Keratinocyte (primary cell): ENCODE results near the gene ALDH7A1. TPM values are rescaled to one million over a fixed set of nuclear protein-coding genes. Genes with fewer than 3 reads are reported as not detected.
A peak's percentile ranks its signal among the peaks of the same experiment; 100 is the strongest.

Source experiments
- DNase-seq: peaks from one replicate; pipeline ENCODE4 v3.0.0-alpha.2; 2011; ENCODE audit warnings: low read depth, missing footprints, low spot score
- FAIRE-seq: peaks from 2 replicates; lab custom pipeline; 2011; peaks lifted over from hg19 to GRCh38; lab: Jason Lieb, UNC
- H2AFZ ChIP-seq: 2 replicates; pipeline ENCODE4 v1.6.0; 2012; ENCODE audit warnings: low read length, control low read depth, inconsistent platforms; ENCODE audit not compliant: control insufficient read depth
- H3K27ac ChIP-seq: 2 replicates; pipeline ENCODE4 v1.5.1; 2011; ENCODE audit warnings: low read length; ENCODE audit not compliant: control insufficient read depth, insufficient read depth
- H3K27me3 ChIP-seq: 3 replicates; pipeline ENCODE4 v1.6.0; 2011; ENCODE audit warnings: low read length; ENCODE audit not compliant: control insufficient read depth, insufficient read depth; ENCODE audit errors: extremely low read depth
- H3K36me3 ChIP-seq, 2 experiments: 2 replicates in 1 of 2; 3 replicates in 1 of 2; pipeline ENCODE4 v1.5.1; 2011; ENCODE audit warnings: low read length in 2 of 2, mild to moderate bottlenecking in 1 of 2; ENCODE audit not compliant: control insufficient read depth in 2 of 2, insufficient read depth in 2 of 2; ENCODE audit errors: extremely low read depth in 1 of 2
- H3K4me1 ChIP-seq: 3 replicates; pipeline ENCODE4 v1.5.1; 2011; ENCODE audit warnings: low read length; ENCODE audit not compliant: control insufficient read depth, insufficient read depth; ENCODE audit errors: extremely low read depth
- H3K4me2 ChIP-seq: 3 replicates; pipeline ENCODE4 v1.6.0; 2011; ENCODE audit warnings: low read depth, low read length; ENCODE audit not compliant: control insufficient read depth, insufficient read depth; ENCODE audit errors: extremely low read depth
- H3K4me3 ChIP-seq, 3 experiments: fragments of 200-600 bp in 1 of 3; sonication (generic) in 1 of 3; 2 replicates in 2 of 3; 3 replicates in 1 of 3; pipeline ENCODE4 v1.5.1; 2011 to 2016; ENCODE audit warnings: low read length in 3 of 3, mild to moderate bottlenecking in 3 of 3, control low read depth in 2 of 3, inconsistent platforms in 1 of 3, low read depth in 1 of 3, mixed read lengths in 1 of 3, mixed run types in 1 of 3, moderate library complexity in 1 of 3; ENCODE audit not compliant: control insufficient read depth in 2 of 3, insufficient read depth in 2 of 3; ENCODE audit errors: extremely low read depth in 1 of 3
- H3K79me2 ChIP-seq: 2 replicates; pipeline ENCODE4 v1.6.0; 2012; ENCODE audit warnings: low read length; ENCODE audit not compliant: control insufficient read depth, insufficient read depth
- H3K9ac ChIP-seq: 3 replicates; pipeline ENCODE4 v1.6.0; 2011; ENCODE audit warnings: low read length; ENCODE audit not compliant: control insufficient read depth, insufficient read depth; ENCODE audit errors: extremely low read depth
- H3K9me1 ChIP-seq: 3 replicates; pipeline ENCODE4 v1.6.0; 2011; ENCODE audit warnings: low read length; ENCODE audit not compliant: control insufficient read depth, insufficient read depth; ENCODE audit errors: extremely low read depth
- H3K9me3 ChIP-seq: 2 replicates; pipeline ENCODE4 v1.5.1; 2012; ENCODE audit warnings: low read depth, low read length; ENCODE audit not compliant: control insufficient read depth
- H4K20me1 ChIP-seq: 3 replicates; pipeline ENCODE4 v1.6.0; 2011; ENCODE audit warnings: low read length; ENCODE audit not compliant: control insufficient read depth, insufficient read depth; ENCODE audit errors: extremely low read depth
- EZH2 ChIP-seq: IDR thresholded peaks from one replicate; pipeline ENCODE4 v1.6.1; 2012; ENCODE audit warnings: inconsistent platforms, mild to moderate bottlenecking, low read length, moderate library complexity
- dilution Hi-C: fragments of 300-500 bp; cut with MboI; formaldehyde crosslinking; loops from one replicate; pipeline ENCODE4 v1.7.0; 2020; ENCODE audit warnings: low sequenced_read_pairs; ENCODE audit not compliant: extremely low pct_ligation_motif_present
- polyA plus RNA-seq, 5 experiments: library from polyadenylated mRNA; depleted of rRNA in 3 of 5; stranded (reverse) in 3 of 5; stranded (forward) in 1 of 5; unstranded in 1 of 5; fragments of >200 nt; gene quantifications; 1 replicate in 1 of 5; 2 replicates in 3 of 5; 3 replicates in 1 of 5; pipeline versions ENCODE4 v1.2.1 to v1.2.3, GENCODE V29; 2011 to 2012; ENCODE audit warnings: missing spikeins in 2 of 5, low read depth in 1 of 5, low replicate concordance in 1 of 5
- TF ChIP-seq, protein P1 (sequence below), 3 experiments: IDR thresholded peaks in 1 of 3; conservative IDR thresholded peaks in 1 of 3; optimal IDR thresholded peaks in 1 of 3; 2 replicates in 2 of 3; 3 replicates in 1 of 3; pipeline versions ENCODE3 to v1.5.1; 2011; ENCODE audit warnings: low read length in 3 of 3, mild to moderate bottlenecking in 3 of 3, moderate library complexity in 2 of 3, control low read depth in 1 of 3, inconsistent platforms in 1 of 3; ENCODE audit not compliant: insufficient read depth in 2 of 3; ENCODE audit errors: extremely low read depth in 1 of 3

The ALDH7A1 gene
- polyA plus RNA-seq, 1 donor (not counting 4 experiments of a cell fraction or from before 2014, with no cell fraction given): 183 TPM

DNA sequence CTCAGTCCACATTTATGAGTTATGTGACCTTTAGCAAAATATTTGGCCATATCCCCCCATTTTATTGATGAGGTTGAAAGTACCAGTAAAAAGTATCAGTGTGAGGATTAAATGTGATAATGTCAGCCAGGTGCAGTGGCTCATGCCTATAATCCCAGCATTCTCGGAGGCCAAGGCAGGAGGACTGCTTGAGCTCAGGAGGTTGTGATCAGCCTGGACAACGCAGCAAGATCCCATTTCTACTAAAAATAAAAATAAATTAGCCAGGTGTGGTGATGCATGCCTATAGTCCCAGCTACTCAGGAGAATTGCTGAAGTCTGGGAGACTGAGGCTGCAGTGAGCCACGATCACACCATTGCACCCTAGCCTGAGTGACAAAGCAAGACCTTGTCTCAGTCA, 100.6 kb downstream of the ALDH7A1 start:
- Histone ChIP-seq H3K9ac (no peak overlapping the region), H3K27me3 (no peaks in the 10 kb centered on the region), H3K9me3 (no peaks in the 10 kb centered on the region), H3K4me3 (no peak overlapping the region), H3K4me2 (no peak overlapping the region), H3K27ac (no peak overlapping the region), H3K79me2 (no peaks in the 10 kb centered on the region), H3K4me1 (peaks cover 8% of the 10 kb centered on the region), H3K36me3 (peaks cover 15 to 24% of the 10 kb centered on the region in 2 experiments), H3K9me1 (no peaks in the 10 kb centered on the region), H2AFZ (no peak overlapping the region), H4K20me1 (no peaks in the 10 kb centered on the region)
- DNase-seq (no peak), FAIRE-seq (no peak)
- TF ChIP-seq EZH2: no peak
- TF ChIP-seq, protein P1, sequence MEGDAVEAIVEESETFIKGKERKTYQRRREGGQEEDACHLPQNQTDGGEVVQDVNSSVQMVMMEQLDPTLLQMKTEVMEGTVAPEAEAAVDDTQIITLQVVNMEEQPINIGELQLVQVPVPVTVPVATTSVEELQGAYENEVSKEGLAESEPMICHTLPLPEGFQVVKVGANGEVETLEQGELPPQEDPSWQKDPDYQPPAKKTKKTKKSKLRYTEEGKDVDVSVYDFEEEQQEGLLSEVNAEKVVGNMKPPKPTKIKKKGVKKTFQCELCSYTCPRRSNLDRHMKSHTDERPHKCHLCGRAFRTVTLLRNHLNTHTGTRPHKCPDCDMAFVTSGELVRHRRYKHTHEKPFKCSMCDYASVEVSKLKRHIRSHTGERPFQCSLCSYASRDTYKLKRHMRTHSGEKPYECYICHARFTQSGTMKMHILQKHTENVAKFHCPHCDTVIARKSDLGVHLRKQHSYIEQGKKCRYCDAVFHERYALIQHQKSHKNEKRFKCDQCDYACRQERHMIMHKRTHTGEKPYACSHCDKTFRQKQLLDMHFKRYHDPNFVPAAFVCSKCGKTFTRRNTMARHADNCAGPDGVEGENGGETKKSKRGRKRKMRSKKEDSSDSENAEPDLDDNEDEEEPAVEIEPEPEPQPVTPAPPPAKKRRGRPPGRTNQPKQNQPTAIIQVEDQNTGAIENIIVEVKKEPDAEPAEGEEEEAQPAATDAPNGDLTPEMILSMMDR (optimal IDR thresholded peaks at IDR 0.05 in 1 of 3, IDR thresholded peaks at IDR 0.05 in 1 of 3, conservative IDR thresholded peaks at IDR 0.05 in 1 of 3; ENCODE audit: extremely low read depth in 1 of 3, insufficient read depth in 2 of 3, low read length in 3 of 3): no peak
- dilution Hi-C loops: no loop called here

DNA sequence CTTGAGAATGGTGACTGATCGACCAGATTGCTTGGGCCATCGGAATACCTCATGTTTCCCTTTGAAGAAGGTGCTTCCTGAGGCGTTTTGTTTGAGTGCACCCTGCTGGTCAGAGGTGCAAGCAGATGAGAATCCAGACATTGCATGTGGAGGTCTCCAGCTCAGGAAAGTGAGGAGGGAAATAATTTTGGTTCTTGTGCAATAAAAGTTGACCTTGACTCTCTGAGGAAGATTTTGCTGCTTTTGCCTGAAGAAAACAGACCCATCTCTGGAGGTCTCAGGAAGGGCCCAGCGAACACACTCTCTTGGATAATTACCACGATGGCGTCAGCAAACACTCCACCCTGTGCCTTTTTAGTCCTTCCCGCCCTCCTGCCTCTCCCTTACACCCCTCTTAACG, 102.1 kb downstream of the ALDH7A1 start:
- Histone ChIP-seq H3K4me2 (no peak overlapping the region), H3K4me1 (peaks cover 6% of the 10 kb centered on the region), H3K27me3 (no peaks in the 10 kb centered on the region), H3K9me3 (no peaks in the 10 kb centered on the region), H4K20me1 (no peaks in the 10 kb centered on the region), H2AFZ (no peak overlapping the region), H3K9me1 (no peaks in the 10 kb centered on the region), H3K9ac (no peak overlapping the region), H3K27ac (no peak overlapping the region), H3K4me3 (no peak overlapping the region), H3K79me2 (no peaks in the 10 kb centered on the region), H3K36me3 (peaks cover 25 to 32% of the 10 kb centered on the region in 2 experiments)
- dilution Hi-C loops: no loop called here
- TF ChIP-seq EZH2: no peak
- TF ChIP-seq, protein P1 (optimal IDR thresholded peaks at IDR 0.05 in 1 of 3, IDR thresholded peaks at IDR 0.05 in 1 of 3, conservative IDR thresholded peaks at IDR 0.05 in 1 of 3; ENCODE audit: extremely low read depth in 1 of 3, insufficient read depth in 2 of 3, low read length in 3 of 3): peak in 2 of 3 experiments; percentile 23 to 48
- DNase-seq (no peak), FAIRE-seq (no peak)
